Measurements from ENCODE around the gene UAP1L1. TPM values are rescaled to one million over a fixed set of nuclear protein-coding genes. Genes with fewer than 3 reads are reported as not detected.

Gene UAP1L1
- total RNA-seq, 1 donor: 36.9 TPM

- Histone ChIP-seq H2AFZ (ENCODE audit: low read length) (peak overlapping the region; percentile 57), H4K20me1 (ENCODE audit: insufficient read depth, low read length) (peaks cover 6% of the 10 kb centered on the region), H3K27ac (ENCODE audit: low read depth, low read length) (peak overlapping the region; percentile 74), H3K79me2 (ENCODE audit: insufficient read depth, low read length) (peaks cover 47% of the 10 kb centered on the region), H3K27me3 (ENCODE audit: insufficient read depth, low read length) (no peaks in the 10 kb centered on the region), H3K4me1 (ENCODE audit: insufficient read depth, low read length) (peaks cover 44% of the 10 kb centered on the region), H3K4me3 (ENCODE audit: insufficient read depth, low read length) (peak overlapping the region; percentile 10), H3K9me3 (ENCODE audit: low read depth, low read length) (no peaks in the 10 kb centered on the region), H3K36me3 (ENCODE audit: insufficient read depth, low read length) (peaks cover 29% of the 10 kb centered on the region), H3K4me2 (ENCODE audit: insufficient read depth, low read length) (peak overlapping the region; percentile 52)
- TF ChIP-seq CTCF (IDR thresholded peaks at IDR 0.05; ENCODE audit: extremely low read depth, low read depth, low read length): no peak
- peak; percentile 99 for DNase-seq (ENCODE audit: insufficient read length, low spot score, missing footprints)
Measured at GRCh38 chr9:137083394-137084004, 6.2 kb downstream of the UAP1L1 start.

GRCh38 chr9:137084526-137084925 is 7.2 kb downstream of the UAP1L1 start:
- DNase-seq (ENCODE audit: insufficient read length, low spot score, missing footprints): no peak
- H3K4me1 ChIP-seq (ENCODE audit: insufficient read depth, low read length): peaks cover 44% of the 10 kb centered on the region
- H3K36me3 ChIP-seq (ENCODE audit: insufficient read depth, low read length): peaks cover 28% of the 10 kb centered on the region
- H3K4me2 ChIP-seq (ENCODE audit: insufficient read depth, low read length): no peak overlapping the region
- no peak for TF ChIP-seq CTCF (IDR thresholded peaks at IDR 0.05; ENCODE audit: extremely low read depth, low read depth, low read length)
- peaks cover 41% of the 10 kb centered on the region for H3K79me2 ChIP-seq (ENCODE audit: insufficient read depth, low read length)
- no peaks in the 10 kb centered on the region for H3K27me3 ChIP-seq (ENCODE audit: insufficient read depth, low read length)
- H3K27ac ChIP-seq (ENCODE audit: low read depth, low read length): peak overlapping the region; percentile 27
- H2AFZ ChIP-seq (ENCODE audit: low read length): no peak overlapping the region
- H3K4me3 ChIP-seq (ENCODE audit: insufficient read depth, low read length): no peak overlapping the region
- no peaks in the 10 kb centered on the region for H3K9me3 ChIP-seq (ENCODE audit: low read depth, low read length)
- H4K20me1 ChIP-seq (ENCODE audit: insufficient read depth, low read length): peaks cover 1% of the 10 kb centered on the region

- peak; percentile 90 for DNase-seq (ENCODE audit: insufficient read length, low spot score, missing footprints)
- H3K9me3 ChIP-seq (ENCODE audit: low read depth, low read length): no peaks in the 10 kb centered on the region
- no peaks in the 10 kb centered on the region for H3K27me3 ChIP-seq (ENCODE audit: insufficient read depth, low read length)
- peaks cover 2% of the 10 kb centered on the region for H4K20me1 ChIP-seq (ENCODE audit: insufficient read depth, low read length)
- H3K79me2 ChIP-seq (ENCODE audit: insufficient read depth, low read length): peaks cover 33% of the 10 kb centered on the region
- peaks cover 44% of the 10 kb centered on the region for H3K4me1 ChIP-seq (ENCODE audit: insufficient read depth, low read length)
- H3K27ac ChIP-seq (ENCODE audit: low read depth, low read length): peak overlapping the region; percentile 73
- H3K36me3 ChIP-seq (ENCODE audit: insufficient read depth, low read length): peaks cover 24% of the 10 kb centered on the region
- peak overlapping the region; percentile 93 for H3K4me3 ChIP-seq (ENCODE audit: insufficient read depth, low read length)
- peak overlapping the region; percentile 98 for H3K4me2 ChIP-seq (ENCODE audit: insufficient read depth, low read length)
- peak overlapping the region; percentile 63 for H2AFZ ChIP-seq (ENCODE audit: low read length)
- TF ChIP-seq CTCF (IDR thresholded peaks at IDR 0.05; ENCODE audit: extremely low read depth, low read depth, low read length): no peak
Measured at GRCh38 chr9:137085920-137086530, 8.7 kb downstream of the UAP1L1 start.

Data from osteoblast (primary cell).